HepG2 (cell line): Measurements from ENCODE around the gene MYADML2. TPM values are rescaled to one million over a fixed set of nuclear protein-coding genes. Genes with fewer than 3 reads are reported as not detected.

ENCODE experiments used
- ADNP ChIP-seq: sonication (generic); formaldehyde crosslinking; IDR thresholded peaks from 2 replicates; pipeline ENCODE4 v1.4.0; 2020; ENCODE audit warnings: missing genetic modification reagents
- E2F2 ChIP-seq: sonication (generic); formaldehyde crosslinking; IDR thresholded peaks from 2 replicates; pipeline ENCODE4 v1.4.0; 2020; ENCODE audit warnings: missing genetic modification reagents, borderline replicate concordance
- GRHL1 ChIP-seq: sonication (generic); formaldehyde crosslinking; conservative IDR thresholded peaks from 2 replicates; pipeline ENCODE4 v1.8.0; 2022; ENCODE audit warnings: missing genetic modification reagents
- HBP1 ChIP-seq: IDR thresholded peaks from 2 replicates; pipeline ENCODE4 v1.6.1; 2016; ENCODE audit warnings: low read depth, control low read depth
- HES4 ChIP-seq: sonication (generic); formaldehyde crosslinking; IDR thresholded peaks from 2 replicates; pipeline ENCODE4 v1.9.0; 2021; ENCODE audit warnings: mild to moderate bottlenecking, missing genetic modification reagents, borderline replicate concordance
- HOXA3 ChIP-seq: sonication (generic); formaldehyde crosslinking; IDR thresholded peaks from 2 replicates; pipeline ENCODE4 v1.5.0; 2020; ENCODE audit warnings: missing genetic modification reagents
- HOXA9 ChIP-seq: sonication (generic); formaldehyde crosslinking; IDR thresholded peaks from 2 replicates; pipeline ENCODE4 v1.8.1; 2022; ENCODE audit warnings: missing genetic modification reagents, mild to moderate bottlenecking, moderate library complexity, borderline replicate concordance
- IKZF5 ChIP-seq: IDR thresholded peaks from 2 replicates; pipeline ENCODE4 v1.6.1; 2018; ENCODE audit warnings: missing genetic modification reagents, mild to moderate bottlenecking, missing compliant biosample characterization
- IRF2 ChIP-seq: IDR thresholded peaks from 2 replicates; pipeline ENCODE4 v1.6.1; 2018; ENCODE audit warnings: missing genetic modification reagents, missing compliant biosample characterization
- KLF16 ChIP-seq, 2 experiments: sonication (generic) in 1 of 2; formaldehyde crosslinking in 1 of 2; IDR thresholded peaks; 2 replicates each; pipeline versions ENCODE4 v1.6.1 to v1.8.0; 2016 to 2023; ENCODE audit warnings: missing genetic modification reagents in 2 of 2, missing compliant biosample characterization in 1 of 2
- MBD4 ChIP-seq: IDR thresholded peaks from 2 replicates; pipeline ENCODE4 v1.6.1; 2012; ENCODE audit warnings: low read length, inconsistent platforms, borderline replicate concordance
- NFKB2 ChIP-seq: sonication (generic); formaldehyde crosslinking; IDR thresholded peaks from 2 replicates; pipeline ENCODE4 v1.4.0; 2020; ENCODE audit warnings: missing genetic modification reagents, borderline replicate concordance
- NPAS2 ChIP-seq: sonication (generic); formaldehyde crosslinking; IDR thresholded peaks from 2 replicates; pipeline ENCODE4 v1.8.0; 2022; ENCODE audit warnings: mild to moderate bottlenecking, missing genetic modification reagents, borderline replicate concordance
- ZFY ChIP-seq: sonication (generic); formaldehyde crosslinking; IDR thresholded peaks from 2 replicates; pipeline ENCODE4 v1.4.0; 2020; ENCODE audit warnings: missing genetic modification reagents
- ZIK1 ChIP-seq: sonication (generic); formaldehyde crosslinking; IDR thresholded peaks from 2 replicates; pipeline ENCODE4 v1.5.0; 2020; ENCODE audit warnings: mild to moderate bottlenecking, low read depth, missing genetic modification reagents, borderline replicate concordance
- ZMAT3 ChIP-seq: sonication (generic); formaldehyde crosslinking; conservative IDR thresholded peaks from 2 replicates; pipeline ENCODE4 v1.7.0; 2021; ENCODE audit warnings: missing genetic modification reagents
- ZNF138 ChIP-seq: sonication (generic); formaldehyde crosslinking; IDR thresholded peaks from 2 replicates; pipeline ENCODE4 v1.5.0; 2020; ENCODE audit warnings: mild to moderate bottlenecking, low read depth, missing genetic modification reagents
- ZNF275 ChIP-seq: sonication (generic); formaldehyde crosslinking; IDR thresholded peaks from 2 replicates; pipeline ENCODE4 v1.8.0; 2022; ENCODE audit warnings: missing genetic modification reagents, mild to moderate bottlenecking, inconsistent platforms, borderline replicate concordance
- ZNF431 ChIP-seq: sonication (generic); formaldehyde crosslinking; IDR thresholded peaks from 2 replicates; pipeline ENCODE4 v1.9.0; 2022; ENCODE audit warnings: missing genetic modification reagents, low read depth, mild to moderate bottlenecking, borderline replicate concordance
- ZNF816 ChIP-seq: sonication (generic); formaldehyde crosslinking; IDR thresholded peaks from 2 replicates; pipeline ENCODE4 v1.8.0; 2022; ENCODE audit warnings: missing genetic modification reagents, mild to moderate bottlenecking, borderline replicate concordance
- polyA plus RNA-seq, 8 experiments: library from polyadenylated mRNA; depleted of rRNA in 3 of 8; stranded (reverse) in 7 of 8; unstranded in 1 of 8; fragments of >200 nt; fragmentation: Illumina TruSeq in 4 of 8; extraction: Trizol in 4 of 8; gene quantifications; 2 replicates each; pipeline versions ENCODE4 v1.2.1 to v1.2.3, GENCODE V29; 2011 to 2016; ENCODE audit warnings: low read depth in 4 of 8, missing spikeins in 1 of 8, mixed read lengths in 1 of 8; ENCODE audit not compliant: insufficient read depth in 1 of 8
- total RNA-seq, 5 experiments: library from RNA; depleted of rRNA; stranded (reverse); fragments of >200 nt; fragmentation: Illumina TruSeq; extraction: Trizol; gene quantifications; 2 replicates each; pipeline ENCODE4 v1.2.3, GENCODE V29; 2016; ENCODE audit warnings: low read depth in 1 of 5

The MYADML2 gene
- total and polyA plus RNA-seq, 2 of the 13 experiments (the other 11 are each of a cell fraction or from before 2014, with no cell fraction given) = not detected

GRCh38 chr17:81959362-81960129 is 12.5 kb upstream of the MYADML2 start (continued):
- TF ChIP-seq IKZF5 (CRISPR knock-in tag) (no peak), KLF16 (CRISPR knock-in tag; IDR thresholded peaks at IDR 0.05) (no peak), ZNF431 (peak; percentile 29; the same call in 1 of the 2 replicates), HOXA9 (CRISPR knock-in tag) (peak; percentile 68), ZNF816 (CRISPR knock-in tag) (peak; percentile 19; the same call in 1 of the 2 replicates), HES4 (peak; percentile 47), MBD4 (no peak), NPAS2 (CRISPR knock-in tag) (no peak), ZIK1 (CRISPR knock-in tag) (no peak), ZMAT3 (CRISPR knock-in tag) (0 out of 2 replicates have a peak, but pooled peaks have one; percentile 26), ZNF275 (CRISPR knock-in tag) (0 out of 2 replicates have a peak, but pooled peaks have one; percentile 8), IRF2 (CRISPR knock-in tag) (no peak), ZFY (CRISPR knock-in tag) (peak; percentile 62; the same call in 1 of the 2 replicates), HOXA3 (CRISPR knock-in tag) (peak; percentile 88), GRHL1 (CRISPR knock-in tag) (no peak), NFKB2 (CRISPR knock-in tag) (0 out of 2 replicates have a peak, but pooled peaks have one; percentile 20), E2F2 (CRISPR knock-in tag) (peak; percentile 26; the same call in 1 of the 2 replicates), ADNP (no peak), HBP1 (CRISPR knock-in tag) (0 out of 2 replicates have a peak, but pooled peaks have one; percentile 29), ZNF138 (CRISPR knock-in tag) (0 out of 2 replicates have a peak, but pooled peaks have one; percentile 26)
